ENCODE measurements around the gene DAB1.

The DAB1 gene

GRCh38 chr1:57325117-57325516 is 98.7 kb downstream of the DAB1 start:
- no peak for DNase-seq (ENCODE audit: extremely low read depth, low read depth)
- TF ChIP-seq CTCF (IDR thresholded peaks at IDR 0.05; ENCODE audit: low read depth, low read length): no peak

GRCh38 chr1:57324388-57324787 is 99.5 kb downstream of the DAB1 start:
- DNase-seq (ENCODE audit: extremely low read depth, low read depth): no peak
- TF ChIP-seq CTCF (IDR thresholded peaks at IDR 0.05; ENCODE audit: low read depth, low read length): no peak

- TF ChIP-seq CTCF (IDR thresholded peaks at IDR 0.05; ENCODE audit: low read depth, low read length): no peak
- no peak for DNase-seq (ENCODE audit: extremely low read depth, low read depth)
Observed at GRCh38 chr1:57321776-57322175, 102.1 kb downstream of the DAB1 start.

- no peak for TF ChIP-seq CTCF (IDR thresholded peaks at IDR 0.05; ENCODE audit: low read depth, low read length)
- no peak for DNase-seq (ENCODE audit: extremely low read depth, low read depth)
Observed at GRCh38 chr1:57319791-57320190, 104.1 kb downstream of the DAB1 start.

GRCh38 chr1:57319165-57319564 is 104.7 kb downstream of the DAB1 start:
- no peak for DNase-seq (ENCODE audit: extremely low read depth, low read depth)

GRCh38 chr1:57316861-57317260 is 107.0 kb downstream of the DAB1 start:
- TF ChIP-seq CTCF (IDR thresholded peaks at IDR 0.05; ENCODE audit: low read depth, low read length): no peak
- no peak for DNase-seq (ENCODE audit: extremely low read depth, low read depth)

More at GRCh38 chr1:57319165-57319564, 104.7 kb downstream of the DAB1 start:
- no peak for TF ChIP-seq CTCF (IDR thresholded peaks at IDR 0.05; ENCODE audit: low read depth, low read length)

- DNase-seq (ENCODE audit: extremely low read depth, low read depth): no peak
- TF ChIP-seq CTCF (IDR thresholded peaks at IDR 0.05; ENCODE audit: low read depth, low read length): no peak
Observed at GRCh38 chr1:57316291-57316690, 107.6 kb downstream of the DAB1 start.
